ENCODE data around the gene ADAMTS17.

The ADAMTS17 gene

GRCh38 chr15:100277087-100277855, 64.5 kb downstream of the ADAMTS17 start:
- H3K4me3 ChIP-seq (ENCODE audit: low read depth, low read length) = no peak overlapping the region
- TF ChIP-seq CTCF (IDR thresholded peaks at IDR 0.05; ENCODE audit: borderline replicate concordance, insufficient read depth, low read depth, low read length) = no peak

- no peak for TF ChIP-seq CTCF (IDR thresholded peaks at IDR 0.05; ENCODE audit: borderline replicate concordance, insufficient read depth, low read depth, low read length)
- no peak overlapping the region for H3K4me3 ChIP-seq (ENCODE audit: low read depth, low read length)
Measured at GRCh38 chr15:100276506-100276905, 65.3 kb downstream of the ADAMTS17 start.

- H3K4me3 ChIP-seq (ENCODE audit: low read depth, low read length) = no peak overlapping the region
Measured at GRCh38 chr15:100275641-100276040, 66.1 kb downstream of the ADAMTS17 start.

GRCh38 chr15:100269831-100270230, 71.9 kb downstream of the ADAMTS17 start:
- H3K4me3 ChIP-seq (ENCODE audit: low read depth, low read length) = no peak overlapping the region
- no peak for TF ChIP-seq CTCF (IDR thresholded peaks at IDR 0.05; ENCODE audit: borderline replicate concordance, insufficient read depth, low read depth, low read length)

More at GRCh38 chr15:100275641-100276040, 66.1 kb downstream of the ADAMTS17 start:
- no peak for TF ChIP-seq CTCF (IDR thresholded peaks at IDR 0.05; ENCODE audit: borderline replicate concordance, insufficient read depth, low read depth, low read length)

- no peak overlapping the region for H3K4me3 ChIP-seq (ENCODE audit: low read depth, low read length)
- no peak for TF ChIP-seq CTCF (IDR thresholded peaks at IDR 0.05; ENCODE audit: borderline replicate concordance, insufficient read depth, low read depth, low read length)
Measured at GRCh38 chr15:100266166-100266565, 75.6 kb downstream of the ADAMTS17 start.

- no peak overlapping the region for H3K4me3 ChIP-seq (ENCODE audit: low read depth, low read length)
- no peak for TF ChIP-seq CTCF (IDR thresholded peaks at IDR 0.05; ENCODE audit: borderline replicate concordance, insufficient read depth, low read depth, low read length)
Measured at GRCh38 chr15:100265641-100266035, 76.1 kb downstream of the ADAMTS17 start.

- no peak overlapping the region for H3K4me3 ChIP-seq (ENCODE audit: low read depth, low read length)
- no peak for TF ChIP-seq CTCF (IDR thresholded peaks at IDR 0.05; ENCODE audit: borderline replicate concordance, insufficient read depth, low read depth, low read length)
Measured at GRCh38 chr15:100264994-100265640, 76.7 kb downstream of the ADAMTS17 start.

Measured in GM12875 (cell line).